ENCODE data around the gene HPGDS. TPM values are rescaled to one million over a fixed set of nuclear protein-coding genes. Genes with fewer than 3 reads are reported as not detected.

Gene HPGDS
- total RNA-seq, 1 donor from 2014 or later = not detected

- no peak for TF ChIP-seq CTCF (IDR thresholded peaks at IDR 0.05)
- no peak for ATAC-seq (ENCODE audit: low read depth)
- peaks cover 54% of the 10 kb centered on the region for H3K36me3 Mint-ChIP-seq (ENCODE audit: low read depth)
- H3K27ac Mint-ChIP-seq = no peak overlapping the region
- H3K27me3 Mint-ChIP-seq = no peaks in the 10 kb centered on the region
- CTCF ChIA-PET = no interaction called here
- POLR2A ChIA-PET = no interaction called here
- H3K4me1 Mint-ChIP-seq = no peaks in the 10 kb centered on the region
- DNase-seq = no peak
- intact Hi-C loops (cut with micrococcal nuclease) = no loop called here
- H3K9me3 Mint-ChIP-seq = no peaks in the 10 kb centered on the region
- H3K4me3 Mint-ChIP-seq = no peak overlapping the region
Observed at GRCh38 chr4:94290245-94290644, 52.4 kb downstream of the HPGDS start.

DNA sequence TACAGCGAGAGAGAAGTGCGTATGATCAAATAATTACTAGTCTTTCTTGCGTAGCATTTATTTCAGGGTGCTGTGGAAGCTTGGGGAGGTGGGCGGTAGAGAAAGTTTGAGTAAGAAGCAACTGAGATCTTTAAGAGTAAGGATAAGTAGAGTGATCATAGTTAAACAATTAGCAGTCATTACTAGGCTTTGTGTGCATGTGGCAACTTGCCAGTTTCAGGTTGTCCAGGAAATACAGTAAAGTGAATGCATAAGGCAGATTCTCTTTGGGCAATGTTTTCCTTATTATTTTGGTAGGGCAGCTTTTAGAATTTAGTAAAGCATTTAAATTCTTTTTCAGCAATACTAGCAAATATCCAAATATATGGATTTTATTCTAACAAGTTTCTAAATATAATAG, 57.0 kb downstream of the HPGDS start:
- peaks cover 74% of the 10 kb centered on the region for H3K36me3 Mint-ChIP-seq (ENCODE audit: low read depth)
- DNase-seq (no peak), ATAC-seq (ENCODE audit: low read depth) (no peak)
- H3K27ac Mint-ChIP-seq = no peak overlapping the region
- H3K27me3 Mint-ChIP-seq = no peaks in the 10 kb centered on the region
- H3K4me3 Mint-ChIP-seq = no peak overlapping the region
- TF ChIP-seq CTCF (IDR thresholded peaks at IDR 0.05) = no peak
- no peaks in the 10 kb centered on the region for H3K4me1 Mint-ChIP-seq
- intact Hi-C loops (cut with micrococcal nuclease) = no loop called here
- ChIA-PET POLR2A (no interaction called here), CTCF (no interaction called here)
- H3K9me3 Mint-ChIP-seq = no peaks in the 10 kb centered on the region

GRCh38 chr4:94284889-94285288, 57.7 kb downstream of the HPGDS start:
- POLR2A ChIA-PET = no interaction called here
- Mint-ChIP-seq H3K4me3 (no peak overlapping the region), H3K36me3 (ENCODE audit: low read depth) (peaks cover 74% of the 10 kb centered on the region), H3K4me1 (no peaks in the 10 kb centered on the region), H3K9me3 (no peaks in the 10 kb centered on the region), H3K27me3 (no peaks in the 10 kb centered on the region), H3K27ac (no peak overlapping the region)
- CTCF ChIA-PET = no interaction called here
- intact Hi-C loops (cut with micrococcal nuclease) = no loop called here
- no peak for TF ChIP-seq CTCF (IDR thresholded peaks at IDR 0.05)
- ATAC-seq (ENCODE audit: low read depth) = no peak
- DNase-seq = no peak

- ATAC-seq (ENCODE audit: low read depth) (no peak), DNase-seq (no peak)
- Mint-ChIP-seq H3K9me3 (no peaks in the 10 kb centered on the region), H3K36me3 (ENCODE audit: low read depth) (peaks cover 62% of the 10 kb centered on the region), H3K27ac (no peak overlapping the region), H3K27me3 (no peaks in the 10 kb centered on the region), H3K4me1 (no peaks in the 10 kb centered on the region), H3K4me3 (no peak overlapping the region)
- no peak for TF ChIP-seq CTCF (IDR thresholded peaks at IDR 0.05)
- CTCF ChIA-PET = no interaction called here
- POLR2A ChIA-PET = no interaction called here
- intact Hi-C loops (cut with micrococcal nuclease) = no loop called here
Observed at GRCh38 chr4:94278781-94279180, 63.9 kb downstream of the HPGDS start.

DNA sequence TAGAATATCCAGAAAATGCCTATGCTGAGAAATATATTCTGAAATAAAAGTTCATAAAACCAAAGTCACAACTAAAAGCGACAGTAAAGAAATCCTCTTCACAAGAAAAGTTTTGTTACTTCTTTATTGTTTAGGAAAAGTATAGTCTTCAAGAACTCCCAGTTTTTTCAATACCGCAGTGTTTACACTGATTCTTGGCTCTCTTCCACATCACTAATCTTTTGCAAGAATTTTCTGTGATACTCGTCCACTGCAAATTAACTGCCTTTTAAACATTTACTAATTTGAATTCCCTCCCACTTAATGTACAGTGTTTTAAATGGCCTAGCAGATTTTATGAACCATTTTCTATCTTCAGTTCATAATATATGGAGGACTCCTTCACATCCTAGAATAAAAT, 65.1 kb downstream of the HPGDS start:
- Mint-ChIP-seq H3K27me3 (no peaks in the 10 kb centered on the region), H3K4me1 (no peaks in the 10 kb centered on the region), H3K36me3 (ENCODE audit: low read depth) (peaks cover 62% of the 10 kb centered on the region), H3K9me3 (no peaks in the 10 kb centered on the region), H3K4me3 (no peak overlapping the region), H3K27ac (no peak overlapping the region)
- ChIA-PET POLR2A (interaction anchor here (0.6 kb wide), 1 partner anchor 178 kb away, joined by 3 read pairs; no protein-coding TSS in a partner anchor), CTCF (no interaction called here)
- intact Hi-C loops (cut with micrococcal nuclease) = no loop called here
- TF ChIP-seq CTCF (IDR thresholded peaks at IDR 0.05) = no peak
- ATAC-seq (ENCODE audit: low read depth) = no peak
- no peak for DNase-seq
